Measurements from ENCODE around the gene LDLRAP1.
"Not testable (repeated sequence)": the region's sequence is repeated elsewhere in the genome, so short reads cannot be mapped to it uniquely, and the experiment has no call there.

The LDLRAP1 gene, protein sequence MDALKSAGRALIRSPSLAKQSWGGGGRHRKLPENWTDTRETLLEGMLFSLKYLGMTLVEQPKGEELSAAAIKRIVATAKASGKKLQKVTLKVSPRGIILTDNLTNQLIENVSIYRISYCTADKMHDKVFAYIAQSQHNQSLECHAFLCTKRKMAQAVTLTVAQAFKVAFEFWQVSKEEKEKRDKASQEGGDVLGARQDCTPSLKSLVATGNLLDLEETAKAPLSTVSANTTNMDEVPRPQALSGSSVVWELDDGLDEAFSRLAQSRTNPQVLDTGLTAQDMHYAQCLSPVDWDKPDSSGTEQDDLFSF

GRCh38 chr1:25543425-25544242 lies at the start of gene LDLRAP1:
TSS of gene LDLRAP1 (plus strand) at chr1:25543606. CDS start at chr1:25543699, 93 bp downstream.
- peak; percentile 81 for DNase-seq

DNA sequence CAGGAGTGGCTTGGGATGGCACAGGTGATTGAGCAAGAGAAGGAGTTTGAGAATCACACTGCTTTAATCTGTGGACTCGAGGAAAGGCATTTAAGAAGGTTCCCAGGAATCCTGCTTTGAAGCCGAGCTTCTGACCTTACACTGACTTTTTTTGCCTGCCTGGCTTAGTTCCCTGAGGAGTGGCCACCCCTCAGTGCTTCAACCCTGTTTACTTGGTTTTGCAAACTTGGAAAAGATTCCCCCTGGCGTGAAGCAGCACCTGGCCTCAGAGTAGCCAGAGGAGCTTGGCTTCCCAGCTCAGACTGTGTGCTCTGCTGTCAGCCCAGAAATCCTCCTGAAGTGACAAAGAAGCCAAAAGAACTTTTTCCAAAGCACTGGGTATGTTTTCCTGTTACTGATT lies 48.5 kb upstream of the LDLRAP1 start:
- no peak for DNase-seq

GRCh38 chr1:25500694-25501093 lies 42.7 kb upstream of the LDLRAP1 start:
- DNase-seq: no peak

DNA sequence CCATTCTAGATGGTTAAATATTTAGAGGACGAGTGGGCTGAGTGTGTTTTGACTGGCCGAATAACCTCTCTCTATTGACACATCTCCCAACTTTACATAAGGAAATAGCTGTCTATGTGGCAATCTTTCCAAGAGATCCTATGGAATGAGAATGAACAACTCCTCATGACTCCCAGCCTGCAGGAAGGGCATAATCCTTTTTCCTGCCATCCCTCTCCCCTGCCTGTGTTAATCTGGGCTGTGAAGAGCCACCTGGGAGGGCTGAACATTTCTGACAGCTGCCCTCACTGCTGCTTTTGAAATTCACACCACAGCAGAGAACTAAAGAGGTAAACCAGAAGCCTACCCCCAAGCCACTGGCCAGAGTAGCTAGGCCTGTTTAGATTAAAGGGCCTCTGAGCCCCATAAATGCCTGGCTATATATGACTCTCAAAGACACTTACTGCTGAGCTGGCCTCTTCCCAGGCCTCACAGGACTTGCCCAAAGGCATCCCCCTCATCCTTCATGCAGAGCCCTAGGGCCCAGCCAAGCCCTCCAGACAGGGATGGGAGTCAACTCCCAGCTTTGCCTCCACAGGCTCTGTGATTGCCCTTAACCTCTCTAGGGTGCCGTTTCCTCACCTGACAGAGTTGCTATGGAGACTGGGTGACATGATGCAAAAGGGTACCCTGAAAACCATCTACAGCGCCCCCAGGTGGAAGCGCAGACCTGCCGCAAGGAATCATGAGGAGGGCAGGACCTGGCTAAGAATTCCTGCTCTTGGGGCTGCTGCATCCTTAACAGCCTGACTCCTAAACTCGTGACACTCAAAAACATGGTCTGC lies 42.0 kb upstream of the LDLRAP1 start:
- DNase-seq: peak; percentile 53

GRCh38 chr1:25502957-25503356 lies 40.4 kb upstream of the LDLRAP1 start:
- DNase-seq: no peak

GRCh38 chr1:25503551-25504426 lies 39.6 kb upstream of the LDLRAP1 start:
- peak; percentile 74 for DNase-seq

- no peak for DNase-seq
Measured at GRCh38 chr1:25504706-25505595, 38.5 kb upstream of the LDLRAP1 start.

- DNase-seq: no peak
Measured at GRCh38 chr1:25505656-25506385, 37.6 kb upstream of the LDLRAP1 start.

GRCh38 chr1:25506566-25507463 lies 36.6 kb upstream of the LDLRAP1 start:
- not testable (repeated sequence) for DNase-seq

GRCh38 chr1:25513666-25514065 lies 29.7 kb upstream of the LDLRAP1 start:
- no peak for DNase-seq

DNA sequence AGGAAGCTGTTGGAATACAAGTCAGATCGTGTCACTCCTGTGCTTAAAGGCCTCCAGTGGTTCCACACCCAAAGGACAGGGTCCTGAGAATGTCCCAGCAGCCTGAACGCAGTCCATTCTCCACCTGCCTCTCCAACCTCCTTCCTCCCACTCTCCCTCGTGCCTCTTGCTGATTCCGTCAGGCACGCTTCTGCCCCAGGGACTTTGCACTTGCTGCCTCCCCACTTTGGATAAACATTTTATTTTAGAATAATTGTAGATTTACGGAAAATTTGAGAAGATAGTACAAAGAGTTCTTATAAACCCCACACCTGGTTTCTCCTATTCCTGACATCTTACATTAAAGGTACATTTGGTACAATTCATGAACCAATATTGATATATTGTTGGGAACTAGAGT lies 28.4 kb upstream of the LDLRAP1 start:
- DNase-seq: no peak

- no peak for DNase-seq
Measured at GRCh38 chr1:25516686-25517085, 26.7 kb upstream of the LDLRAP1 start.

- peak; percentile 29 for DNase-seq
Measured at GRCh38 chr1:25517476-25518394, 25.7 kb upstream of the LDLRAP1 start.

DNA sequence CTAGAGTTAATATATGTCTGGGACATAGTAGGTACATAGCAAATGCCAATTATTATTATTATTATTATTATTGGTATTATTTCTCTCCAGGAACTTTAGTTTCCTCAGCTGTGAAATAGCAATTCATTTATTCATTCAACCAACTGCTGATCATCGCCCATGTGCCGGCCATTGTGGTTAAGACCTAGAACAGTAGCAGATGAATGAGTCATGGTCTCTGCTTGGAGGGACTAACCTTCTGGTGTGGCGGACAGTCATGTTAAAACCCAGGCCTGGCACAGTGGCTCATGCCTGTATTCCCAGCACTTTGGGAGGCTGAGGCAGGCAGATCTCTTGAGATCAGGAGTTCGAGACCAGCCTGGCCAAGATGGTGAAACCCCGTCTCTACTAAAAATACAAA lies 23.8 kb upstream of the LDLRAP1 start:
- no peak for DNase-seq

GRCh38 chr1:25520446-25521061 lies 22.9 kb upstream of the LDLRAP1 start:
- peak; percentile 75 for DNase-seq

DNA sequence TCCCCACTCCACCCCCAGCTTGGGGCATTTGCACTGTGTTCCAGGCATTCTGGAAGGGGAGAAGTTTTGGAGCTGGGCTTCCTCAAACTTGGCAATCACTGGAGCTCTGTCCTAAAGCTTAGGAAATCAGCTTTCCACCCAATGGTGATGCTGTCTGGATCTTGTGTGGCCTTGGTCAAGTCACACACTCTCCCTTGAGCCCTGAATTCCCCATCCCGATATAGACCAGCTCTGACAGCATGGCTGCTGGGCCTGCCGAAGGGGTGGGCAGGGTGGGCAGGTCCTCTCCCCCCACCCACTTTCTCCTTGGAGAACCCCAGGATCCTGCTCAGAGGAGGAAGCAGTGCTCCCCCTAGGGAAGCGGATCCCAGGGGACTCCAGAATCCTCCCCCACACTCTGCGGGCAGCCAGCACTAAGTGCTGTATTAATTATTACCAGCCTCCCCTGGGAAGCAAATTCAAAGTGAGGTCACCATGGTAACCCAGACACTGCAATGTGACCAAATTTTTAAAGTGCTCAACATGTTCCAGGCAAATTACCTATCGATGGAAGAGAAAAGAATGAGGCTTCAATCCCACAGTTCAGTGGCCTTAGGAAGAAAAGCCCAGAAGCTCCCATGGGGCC lies 21.3 kb upstream of the LDLRAP1 start:
- no peak for DNase-seq

- peak; percentile 64 for DNase-seq
Measured at GRCh38 chr1:25523542-25523941, 19.9 kb upstream of the LDLRAP1 start.
